ENCODE results near the gene MUC2. TPM values are rescaled to one million over a fixed set of nuclear protein-coding genes. Genes with fewer than 3 reads are reported as not detected.

The MUC2 gene
- polyA plus RNA-seq, 3 donors = not detected

- Histone ChIP-seq H3K9me3 (replicated peaks in 1 of 2; ENCODE audit: control insufficient read depth in 1 of 2, insufficient read depth in 1 of 2, low read length in 2 of 2) (no peaks in the 10 kb centered on the region), H3K4me3 (replicated peaks in 1 of 3; ENCODE audit: low read depth in 2 of 3, low read length in 3 of 3) (no peak overlapping the region), H3K79me2 (ENCODE audit: insufficient read depth, low read length) (no peaks in the 10 kb centered on the region), H3K4me1 (ENCODE audit: control insufficient read depth in 1 of 2, insufficient read depth in 2 of 2, low read length in 2 of 2) (no peaks in the 10 kb centered on the region), H3K9ac (ENCODE audit: insufficient read depth, low read length, poor library complexity, severe bottlenecking) (no peak overlapping the region), H3K27me3 (ENCODE audit: control insufficient read depth in 2 of 2, insufficient read depth in 2 of 2, low read length in 2 of 2) (no peaks in the 10 kb centered on the region), H3K4me2 (replicated peaks; ENCODE audit: extremely low read depth, low read length, poor library complexity, severe bottlenecking) (no peak overlapping the region), H2AFZ (ENCODE audit: insufficient read depth, low read depth, low read length, poor library complexity, severe bottlenecking) (no peak overlapping the region), H4K20me1 (ENCODE audit: insufficient read depth, low read length) (no peaks in the 10 kb centered on the region), H3K36me3 (replicated peaks in 1 of 2; ENCODE audit: control insufficient read depth in 1 of 2, insufficient read depth in 2 of 2, low read length in 2 of 2) (no peaks in the 10 kb centered on the region), H3K27ac (ENCODE audit: low read depth in 1 of 2, low read length in 2 of 2) (no peak overlapping the region)
- Mint-ChIP-seq H3K4me1 (no peaks in the 10 kb centered on the region), H3K36me3 (no peaks in the 10 kb centered on the region), H3K27me3 (ENCODE audit: low read depth in 3 of 3) (peaks cover 4 to 12% (median 9%) of the 10 kb centered on the region in 3 donors), H3K27ac (no peak overlapping the region), H3K9me3 (no peaks in the 10 kb centered on the region), H3K4me3 (no peak overlapping the region)
- intact Hi-C loops (cut with micrococcal nuclease) = no loop called here
- 93% methylated on average over 12 of the region's 17 CpGs for WGBS (ENCODE audit: insufficient coverage)
- no peak for TF ChIP-seq CTCF (IDR thresholded peaks at IDR 0.05)
- DNase-seq = no peak
These were observed 19.5 kb upstream of the MUC2 start for GRCh38 chr11:1055109-1055703.

GRCh38 chr11:1055990-1056771 is 18.5 kb upstream of the MUC2 start:
- no peak for TF ChIP-seq CTCF (IDR thresholded peaks at IDR 0.05)
- DNase-seq = no peak

More at GRCh38 chr11:1055990-1056771, 18.5 kb upstream of the MUC2 start:
- H3K79me2 ChIP-seq (ENCODE audit: insufficient read depth, low read length) = no peaks in the 10 kb centered on the region
- Mint-ChIP-seq H3K9me3 (no peaks in the 10 kb centered on the region), H3K36me3 (no peaks in the 10 kb centered on the region), H3K4me3 (no peak overlapping the region), H3K27ac (no peak overlapping the region), H3K4me1 (no peaks in the 10 kb centered on the region), H3K27me3 (ENCODE audit: low read depth in 3 of 3) (peaks cover 1 to 9% (median 7%) of the 10 kb centered on the region in 3 donors)
- intact Hi-C loops (cut with micrococcal nuclease) = no loop called here
- no peaks in the 10 kb centered on the region for H4K20me1 ChIP-seq (ENCODE audit: insufficient read depth, low read length)
- no peak overlapping the region for H3K27ac ChIP-seq (ENCODE audit: low read depth in 1 of 2, low read length in 2 of 2)
- H3K4me2 ChIP-seq (replicated peaks; ENCODE audit: extremely low read depth, low read length, poor library complexity, severe bottlenecking) = no peak overlapping the region
- H3K4me1 ChIP-seq (ENCODE audit: control insufficient read depth in 1 of 2, insufficient read depth in 2 of 2, low read length in 2 of 2) = no peaks in the 10 kb centered on the region
- H2AFZ ChIP-seq (ENCODE audit: insufficient read depth, low read depth, low read length, poor library complexity, severe bottlenecking) = no peak overlapping the region
- H3K36me3 ChIP-seq (replicated peaks in 1 of 2; ENCODE audit: control insufficient read depth in 1 of 2, insufficient read depth in 2 of 2, low read length in 2 of 2) = no peaks in the 10 kb centered on the region
- 90% methylated on average over 46 of the region's 46 CpGs for WGBS (ENCODE audit: insufficient coverage)
- no peak overlapping the region for H3K4me3 ChIP-seq (replicated peaks in 1 of 3; ENCODE audit: low read depth in 2 of 3, low read length in 3 of 3)
- no peaks in the 10 kb centered on the region for H3K9me3 ChIP-seq (replicated peaks in 1 of 2; ENCODE audit: control insufficient read depth in 1 of 2, insufficient read depth in 1 of 2, low read length in 2 of 2)
- no peaks in the 10 kb centered on the region for H3K27me3 ChIP-seq (ENCODE audit: control insufficient read depth in 2 of 2, insufficient read depth in 2 of 2, low read length in 2 of 2)
- H3K9ac ChIP-seq (ENCODE audit: insufficient read depth, low read length, poor library complexity, severe bottlenecking) = no peak overlapping the region

Data from CD14-positive monocyte (primary cell).